ENCODE measurements around the gene CALB2. TPM values are rescaled to one million over a fixed set of nuclear protein-coding genes. Genes with fewer than 3 reads are reported as not detected.

Gene CALB2
- total and polyA plus RNA-seq, 2 donors from 2014 or later, result 1.4 TPM; not detected in 1

- DNase-seq (no peak), FAIRE-seq (no peak)
- no peaks in the 10 kb centered on the region for H3K9me3 ChIP-seq (ENCODE audit: control insufficient read depth in 2 of 3, insufficient read depth in 1 of 3, low read length in 3 of 3)
- H3K4me3 ChIP-seq (ENCODE audit: low read length in 3 of 3), result no peak overlapping the region
- intact Hi-C loops (cut with DNase I), result no loop called here
- no peaks in the 10 kb centered on the region for H3K4me1 ChIP-seq (ENCODE audit: control insufficient read depth in 2 of 3, insufficient read depth in 2 of 3, low read depth in 1 of 3, low read length in 3 of 3)
- H3K27me3 ChIP-seq (ENCODE audit: control insufficient read depth, insufficient read depth, low read length), result no peaks in the 10 kb centered on the region
- no peak for TF ChIP-seq CTCF (IDR thresholded peaks at IDR 0.05; ENCODE audit: borderline replicate concordance, extremely low read depth, insufficient read depth)
- no peak overlapping the region for H3K27ac ChIP-seq (ENCODE audit: low read depth in 2 of 2, low read length in 2 of 2)
- H3K36me3 ChIP-seq (ENCODE audit: control insufficient read depth in 2 of 3, insufficient read depth in 3 of 3, low read length in 3 of 3), result no peaks in the 10 kb centered on the region
- H3K9ac ChIP-seq (ENCODE audit: low read length in 3 of 3), result no peak overlapping the region
These were observed 38.5 kb upstream of the CALB2 start for GRCh38 chr16:71319999-71320398.

DNA sequence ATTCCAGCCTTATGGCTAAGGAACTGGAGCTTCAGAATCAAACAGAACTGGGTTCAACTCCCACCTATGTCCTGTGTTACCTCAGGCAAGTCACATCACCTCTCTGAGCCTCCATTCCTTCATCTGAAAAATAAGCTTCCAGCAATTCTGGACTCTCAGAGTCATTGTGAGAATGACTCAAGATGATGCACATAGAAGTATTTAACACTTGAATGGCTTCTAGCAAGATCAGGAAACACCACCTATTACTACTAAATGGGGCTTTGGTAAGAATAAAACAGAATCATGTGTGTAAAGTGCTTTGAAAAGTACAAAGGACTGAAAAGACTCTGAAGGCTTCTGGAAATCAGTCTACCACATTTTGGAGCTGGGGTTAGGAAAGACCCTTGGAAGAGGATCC lies 30.8 kb upstream of the CALB2 start:
- DNase-seq (no peak), FAIRE-seq (no peak)
- intact Hi-C loops (cut with DNase I), result no loop called here
- no peak for TF ChIP-seq CTCF (IDR thresholded peaks at IDR 0.05; ENCODE audit: borderline replicate concordance, extremely low read depth, insufficient read depth)
- no peaks in the 10 kb centered on the region for H3K9me3 ChIP-seq (ENCODE audit: control insufficient read depth in 2 of 3, insufficient read depth in 1 of 3, low read length in 3 of 3)
- no peak overlapping the region for H3K9ac ChIP-seq (ENCODE audit: low read length in 3 of 3)
- H3K36me3 ChIP-seq (ENCODE audit: control insufficient read depth in 2 of 3, insufficient read depth in 3 of 3, low read length in 3 of 3), result no peaks in the 10 kb centered on the region
- no peaks in the 10 kb centered on the region for H3K27me3 ChIP-seq (ENCODE audit: control insufficient read depth, insufficient read depth, low read length)
- H3K4me1 ChIP-seq (ENCODE audit: control insufficient read depth in 2 of 3, insufficient read depth in 2 of 3, low read depth in 1 of 3, low read length in 3 of 3), result no peaks in the 10 kb centered on the region
- no peak overlapping the region for H3K27ac ChIP-seq (ENCODE audit: low read depth in 2 of 2, low read length in 2 of 2)
- no peak overlapping the region for H3K4me3 ChIP-seq (ENCODE audit: low read length in 3 of 3)

DNA sequence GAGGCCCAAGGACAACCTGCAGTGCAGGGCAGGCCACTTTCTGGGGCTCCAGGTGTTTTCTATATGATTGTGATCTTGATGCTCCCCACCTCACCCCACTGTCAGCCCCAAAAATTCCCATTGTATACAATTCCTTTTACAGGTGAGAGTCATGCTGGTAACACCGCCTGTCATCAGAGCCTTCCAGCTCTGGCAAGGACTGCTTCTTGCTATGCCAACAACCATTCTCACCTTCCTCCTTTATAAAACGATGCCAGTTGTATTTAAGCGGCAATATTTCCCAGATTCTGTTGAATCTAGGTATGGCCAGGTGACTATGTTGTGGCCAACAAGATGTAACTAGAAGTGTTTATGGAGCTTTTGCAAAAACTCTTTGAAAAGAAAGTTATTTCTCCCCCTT lies 30.4 kb upstream of the CALB2 start:
- H3K9ac ChIP-seq (ENCODE audit: low read length in 3 of 3), result no peak overlapping the region
- intact Hi-C loops (cut with DNase I), result no loop called here
- no peak for TF ChIP-seq CTCF (IDR thresholded peaks at IDR 0.05; ENCODE audit: borderline replicate concordance, extremely low read depth, insufficient read depth)
- H3K4me1 ChIP-seq (ENCODE audit: control insufficient read depth in 2 of 3, insufficient read depth in 2 of 3, low read depth in 1 of 3, low read length in 3 of 3), result no peaks in the 10 kb centered on the region
- H3K4me3 ChIP-seq (ENCODE audit: low read length in 3 of 3), result no peak overlapping the region
- DNase-seq (no peak), FAIRE-seq (no peak)
- no peaks in the 10 kb centered on the region for H3K9me3 ChIP-seq (ENCODE audit: control insufficient read depth in 2 of 3, insufficient read depth in 1 of 3, low read length in 3 of 3)
- H3K36me3 ChIP-seq (ENCODE audit: control insufficient read depth in 2 of 3, insufficient read depth in 3 of 3, low read length in 3 of 3), result no peaks in the 10 kb centered on the region
- H3K27ac ChIP-seq (ENCODE audit: low read depth in 2 of 2, low read length in 2 of 2), result no peak overlapping the region
- H3K27me3 ChIP-seq (ENCODE audit: control insufficient read depth, insufficient read depth, low read length), result no peaks in the 10 kb centered on the region

GRCh38 chr16:71337631-71338030 lies 20.9 kb upstream of the CALB2 start:
- H3K9ac ChIP-seq (ENCODE audit: low read length in 3 of 3), result no peak overlapping the region
- no peak for TF ChIP-seq CTCF (IDR thresholded peaks at IDR 0.05; ENCODE audit: borderline replicate concordance, extremely low read depth, insufficient read depth)
- H3K4me3 ChIP-seq (ENCODE audit: low read length in 3 of 3), result no peak overlapping the region
- no peak overlapping the region for H3K27ac ChIP-seq (ENCODE audit: low read depth in 2 of 2, low read length in 2 of 2)
- H3K4me1 ChIP-seq (ENCODE audit: control insufficient read depth in 2 of 3, insufficient read depth in 2 of 3, low read depth in 1 of 3, low read length in 3 of 3), result no peaks in the 10 kb centered on the region
- intact Hi-C loops (cut with DNase I), result no loop called here
- FAIRE-seq (no peak), DNase-seq (no peak)
- H3K27me3 ChIP-seq (ENCODE audit: control insufficient read depth, insufficient read depth, low read length), result no peaks in the 10 kb centered on the region
- no peaks in the 10 kb centered on the region for H3K36me3 ChIP-seq (ENCODE audit: control insufficient read depth in 2 of 3, insufficient read depth in 3 of 3, low read length in 3 of 3)
- H3K9me3 ChIP-seq (ENCODE audit: control insufficient read depth in 2 of 3, insufficient read depth in 1 of 3, low read length in 3 of 3), result no peaks in the 10 kb centered on the region

Measured in kidney (tissue), 14 donors.